ENCODE data around the gene RBMS3.
"Not testable (repeated sequence)": the region's sequence is repeated elsewhere in the genome, so short reads cannot be mapped to it uniquely, and the experiment has no call there.

Gene RBMS3

GRCh38 chr3:29280404-29281093 is at the start of gene RBMS3:
RBMS3 (plus strand) TSS chr3:29281071.
- peak; percentile 88 for DNase-seq (ENCODE audit: low spot score)
- FAIRE-seq: no peak

DNA sequence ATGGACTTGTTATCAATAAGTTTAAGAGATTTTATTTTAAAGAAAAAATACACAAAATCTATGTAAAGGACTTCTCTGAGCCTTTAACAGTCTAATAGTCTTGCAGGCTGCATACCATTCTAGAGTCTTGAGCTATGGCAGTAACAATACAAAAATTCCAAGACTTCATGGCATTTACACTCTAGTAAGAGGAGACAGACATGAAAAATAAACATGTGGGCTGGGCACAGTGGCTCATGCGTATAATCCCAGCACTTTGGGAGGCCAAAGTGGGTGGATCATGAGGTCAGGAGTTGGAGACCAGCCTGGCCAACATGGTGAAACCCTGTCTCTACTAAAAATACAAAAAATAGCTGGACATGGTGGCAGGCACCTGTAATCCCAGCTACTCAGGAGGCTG is 47.7 kb upstream of the RBMS3 start:
- DNase-seq (ENCODE audit: low spot score); FAIRE-seq: not testable (repeated sequence)

DNA sequence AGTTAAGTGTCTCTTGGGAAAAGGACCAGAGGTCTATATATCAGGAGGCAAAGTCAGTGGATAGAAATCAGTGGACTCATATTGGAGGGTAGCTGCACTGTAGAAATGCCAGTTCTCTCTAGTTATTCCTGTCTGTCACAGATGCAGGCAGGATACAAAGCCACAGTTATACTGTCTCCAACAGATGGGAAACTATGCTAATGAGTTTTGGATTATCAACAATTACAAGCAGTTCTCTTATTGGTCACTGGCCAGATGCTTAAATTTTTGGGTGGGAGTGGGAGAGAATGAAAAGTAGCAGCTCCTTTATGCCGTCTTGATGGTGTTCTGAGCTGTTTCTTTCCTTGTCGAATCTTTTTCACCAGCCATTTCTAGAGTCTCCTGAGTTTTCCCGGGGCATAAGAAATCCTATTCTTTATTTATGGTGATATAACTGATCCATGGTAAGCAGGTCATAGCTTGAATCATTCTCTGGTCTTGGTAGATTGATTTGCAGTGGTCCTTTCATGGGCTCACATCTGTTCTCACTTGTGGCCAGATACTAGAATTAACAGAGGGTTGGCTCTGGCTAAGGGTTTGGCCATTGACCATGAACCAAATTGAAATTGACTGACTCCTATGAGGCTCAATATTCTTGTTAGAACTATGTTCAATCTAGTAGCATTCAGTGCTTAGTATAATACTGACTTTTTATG is 44.6 kb upstream of the RBMS3 start:
- FAIRE-seq (no peak), DNase-seq (ENCODE audit: low spot score) (no peak)

DNA sequence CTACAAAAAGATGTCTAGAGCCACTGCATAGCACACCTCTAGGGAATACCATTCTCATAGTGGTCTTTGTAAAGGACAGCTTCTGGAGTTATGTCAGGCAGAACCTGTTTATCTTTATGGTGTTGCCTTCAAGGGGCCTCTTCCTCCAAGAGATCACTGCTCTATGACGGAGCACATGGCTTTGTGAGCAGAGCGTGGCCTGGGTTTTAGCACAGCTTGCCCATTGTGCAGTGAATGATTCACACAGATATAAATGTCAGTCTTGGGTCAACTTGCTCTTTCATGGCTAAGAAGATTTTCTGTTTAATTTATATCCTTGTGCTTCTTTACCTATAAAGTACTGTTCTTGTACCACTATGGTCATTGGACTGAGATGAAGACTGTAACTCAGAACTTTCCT is 41.5 kb upstream of the RBMS3 start:
- FAIRE-seq (no peak), DNase-seq (ENCODE audit: low spot score) (no peak)

DNA sequence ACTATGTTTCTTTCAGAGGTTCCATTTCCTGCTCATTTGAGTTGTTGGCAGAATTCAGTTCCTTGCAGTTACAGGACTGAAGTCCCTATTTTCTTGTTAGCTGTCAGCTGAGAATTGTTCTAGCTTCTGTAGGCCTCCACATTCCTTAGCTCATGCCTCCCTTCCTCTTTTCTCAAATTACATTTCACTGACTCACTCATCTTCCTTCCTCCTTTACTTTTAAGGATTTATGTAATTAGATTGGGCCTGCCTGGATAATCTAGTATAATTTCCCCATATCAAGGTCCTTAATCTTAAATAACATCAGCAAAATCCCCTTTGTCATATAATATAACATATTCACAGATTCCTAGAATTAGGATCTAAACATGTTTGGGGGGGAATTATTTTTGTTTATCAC is 40.6 kb upstream of the RBMS3 start:
- peak; percentile 49 for DNase-seq (ENCODE audit: low spot score)

GRCh38 chr3:29240887-29241286 is 40.0 kb upstream of the RBMS3 start:
- FAIRE-seq: no peak
- DNase-seq (ENCODE audit: low spot score): no peak

More for the DNA sequence above, 40.6 kb upstream of the RBMS3 start:
- FAIRE-seq: no peak

DNA sequence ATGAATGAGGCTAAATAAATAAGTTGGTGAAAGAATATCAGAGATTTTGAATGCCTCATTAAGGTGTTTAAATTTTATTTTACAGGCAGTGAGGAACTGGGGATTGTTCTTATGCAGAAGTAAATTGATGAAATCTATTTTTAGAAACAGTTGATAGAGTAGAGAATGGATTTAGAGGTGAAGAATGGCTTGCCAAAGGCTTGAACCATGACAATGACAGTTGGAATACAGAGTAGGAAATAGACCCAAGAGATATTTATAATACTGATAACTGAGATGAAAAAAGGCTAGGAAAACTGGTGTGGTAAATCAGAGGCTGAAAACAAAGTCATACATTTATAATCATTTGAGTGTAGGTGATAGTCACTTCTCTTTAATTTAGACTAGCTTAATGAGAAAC is 39.0 kb upstream of the RBMS3 start:
- DNase-seq (ENCODE audit: low spot score): no peak
- no peak for FAIRE-seq

- FAIRE-seq: no peak
- DNase-seq (ENCODE audit: low spot score): no peak
These were observed 38.6 kb upstream of the RBMS3 start for GRCh38 chr3:29242296-29242695.

GRCh38 chr3:29245441-29245840 is 35.4 kb upstream of the RBMS3 start:
- FAIRE-seq: no peak
- DNase-seq (ENCODE audit: low spot score): no peak

DNA sequence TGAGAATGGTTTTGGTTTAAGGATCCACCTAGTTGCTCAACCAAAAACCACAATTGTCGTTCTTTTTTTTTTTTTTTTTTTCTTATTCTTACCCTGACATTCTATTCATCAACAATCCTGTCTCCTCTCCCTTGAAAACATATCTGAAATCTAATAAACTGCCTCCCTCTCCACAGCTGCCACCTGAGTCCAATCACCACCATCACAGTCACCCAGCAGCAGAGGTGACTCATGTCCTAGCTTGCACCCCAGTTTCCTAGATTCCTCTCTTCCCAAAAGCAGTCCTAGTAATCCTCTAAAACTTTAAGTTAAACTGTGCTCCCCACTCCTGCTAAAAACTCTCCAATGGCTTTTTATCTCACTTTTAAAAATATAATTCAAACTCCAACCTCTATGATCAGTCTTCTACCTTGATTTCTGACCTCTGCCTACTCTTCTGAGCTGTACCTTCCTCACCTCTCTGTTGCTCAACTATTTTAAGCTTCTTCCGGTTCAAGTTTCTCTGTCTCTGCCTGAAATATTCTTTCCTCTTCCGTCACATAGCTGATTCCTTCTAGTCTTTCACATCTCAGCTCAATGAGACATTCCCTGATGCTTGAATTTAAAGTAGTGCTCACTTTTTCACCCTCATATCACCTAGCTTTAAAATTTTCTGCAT is 33.7 kb upstream of the RBMS3 start:
- DNase-seq (ENCODE audit: low spot score) (no peak), FAIRE-seq (no peak)

- FAIRE-seq (no peak), DNase-seq (ENCODE audit: low spot score) (no peak)
These were observed 31.0 kb upstream of the RBMS3 start for GRCh38 chr3:29249829-29250345.

- no peak for FAIRE-seq
- DNase-seq (ENCODE audit: low spot score): peak; percentile 23
These were observed 24.8 kb upstream of the RBMS3 start for GRCh38 chr3:29255854-29256696.

DNA sequence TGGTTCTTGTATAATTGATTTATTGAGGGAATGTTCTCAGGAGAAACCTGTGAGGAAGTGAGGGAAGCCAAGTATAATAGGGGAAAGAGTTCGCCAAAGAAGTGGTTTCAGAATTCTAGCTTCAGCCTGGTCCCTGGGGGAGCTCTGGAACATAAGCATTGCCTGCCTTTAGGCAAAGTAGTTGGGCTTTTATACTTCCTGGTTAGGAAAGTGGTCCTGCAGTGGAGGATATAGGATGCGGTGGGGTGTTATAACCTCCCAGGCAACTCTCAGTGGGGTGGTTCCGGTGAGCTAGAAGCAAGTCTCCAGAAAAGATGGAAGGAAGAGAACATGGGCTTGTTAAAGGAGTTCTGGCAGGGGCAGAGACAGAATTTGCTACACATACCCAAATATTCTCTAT is 22.7 kb upstream of the RBMS3 start:
- FAIRE-seq (no peak), DNase-seq (ENCODE audit: low spot score) (no peak)

- FAIRE-seq: no peak
- DNase-seq (ENCODE audit: low spot score): no peak
These were observed 19.8 kb upstream of the RBMS3 start for GRCh38 chr3:29261119-29261518.

DNA sequence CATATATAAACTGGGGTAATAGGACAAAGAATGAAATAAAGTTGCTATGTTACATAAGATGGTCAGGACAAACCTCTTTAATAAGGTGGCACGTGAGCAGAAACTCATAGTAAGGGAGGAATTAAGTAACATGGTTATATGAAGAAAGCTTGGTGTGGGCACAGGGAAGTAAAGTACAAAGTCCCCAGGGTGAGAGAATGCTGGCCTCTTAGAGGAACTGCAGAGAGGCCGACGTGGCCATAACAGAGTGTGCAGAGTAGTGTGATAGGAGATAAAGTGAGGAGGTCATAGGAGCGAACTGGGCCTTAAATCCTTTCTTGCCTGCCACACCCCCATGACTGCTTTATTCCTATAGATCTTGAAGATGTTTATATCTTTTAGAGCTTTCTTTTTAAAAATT is 17.4 kb upstream of the RBMS3 start:
- FAIRE-seq (no peak), DNase-seq (ENCODE audit: low spot score) (no peak)

GRCh38 chr3:29265509-29266072 is 15.3 kb upstream of the RBMS3 start:
- no peak for FAIRE-seq
- no peak for DNase-seq (ENCODE audit: low spot score)

DNA sequence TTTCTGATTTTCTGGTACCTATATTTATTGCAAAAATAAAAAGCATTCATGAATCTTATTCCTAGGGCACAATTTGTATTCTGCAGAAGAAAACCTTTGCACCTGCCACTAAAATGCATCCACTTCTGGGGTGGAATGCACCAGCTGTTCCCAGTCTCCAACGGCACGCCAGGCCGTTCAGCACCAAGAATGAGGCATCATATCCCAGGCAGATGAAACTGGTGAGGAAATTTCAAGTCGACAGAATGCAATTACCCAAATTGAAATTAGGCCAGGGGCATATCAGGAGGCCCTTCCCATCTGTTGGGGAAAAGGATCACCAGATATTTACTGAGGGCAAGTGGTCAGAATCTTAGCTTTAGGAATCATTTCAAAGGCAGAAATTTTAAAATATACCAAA is 13.6 kb upstream of the RBMS3 start:
- no peak for DNase-seq (ENCODE audit: low spot score)
- no peak for FAIRE-seq

- FAIRE-seq: no peak
- DNase-seq (ENCODE audit: low spot score): no peak
These were observed 12.2 kb upstream of the RBMS3 start for GRCh38 chr3:29268651-29269050.

GRCh38 chr3:29270752-29271151 is 10.1 kb upstream of the RBMS3 start:
- DNase-seq (ENCODE audit: low spot score): no peak
- no peak for FAIRE-seq

- no peak for FAIRE-seq
- no peak for DNase-seq (ENCODE audit: low spot score)
These were observed 9.4 kb upstream of the RBMS3 start for GRCh38 chr3:29271475-29271874.

- FAIRE-seq (no peak), DNase-seq (ENCODE audit: low spot score) (no peak)
These were observed 6.2 kb upstream of the RBMS3 start for GRCh38 chr3:29274667-29275066.
